GM23248 (cell line): ENCODE measurements around the gene TRPC5OS. TPM values are rescaled to one million over a fixed set of nuclear protein-coding genes. Genes with fewer than 3 reads are reported as not detected.

ENCODE experiments used
- DNase-seq: peaks from one replicate; pipeline ENCODE4 v3.0.0-alpha.2; 2015
- H2AFZ ChIP-seq: fragments of 200-600 bp; sonication (generic); 2 replicates; pipeline ENCODE4 v1.6.1; 2016; ENCODE audit warnings: antibody characterized with exemption
- H3F3A ChIP-seq: fragments of 200-600 bp; sonication (generic); 2 replicates; pipeline ENCODE4 v1.6.1; 2016; ENCODE audit warnings: mild to moderate bottlenecking, antibody characterized with exemption, mixed run types; ENCODE audit not compliant: insufficient read depth
- H3K27ac ChIP-seq: fragments of 200-600 bp; sonication (generic); 2 replicates; pipeline ENCODE4 v1.5.1; 2016; ENCODE audit warnings: mild to moderate bottlenecking
- H3K27me3 ChIP-seq: fragments of 200-600 bp; sonication (generic); replicated peaks from 2 replicates; pipeline ENCODE4 v1.6.1; 2016; ENCODE audit warnings: mild to moderate bottlenecking; ENCODE audit not compliant: insufficient read depth
- H3K36me3 ChIP-seq: fragments of 200-600 bp; sonication (generic); 2 replicates; pipeline ENCODE4 v1.6.1; 2016; ENCODE audit warnings: low read depth, mild to moderate bottlenecking
- H3K4me1 ChIP-seq: fragments of 200-600 bp; sonication (generic); 2 replicates; pipeline ENCODE4 v1.6.1; 2016; ENCODE audit warnings: mild to moderate bottlenecking; ENCODE audit not compliant: insufficient read depth
- H3K4me2 ChIP-seq: fragments of 200-600 bp; sonication (generic); one replicate; pipeline ENCODE4 v1.6.1; 2016; ENCODE audit warnings: mild to moderate bottlenecking; ENCODE audit not compliant: unreplicated experiment
- H3K4me3 ChIP-seq: fragments of 200-600 bp; sonication (generic); 2 replicates; pipeline ENCODE4 v1.5.1; 2016; ENCODE audit warnings: mild to moderate bottlenecking
- H3K79me2 ChIP-seq: fragments of 200-600 bp; sonication (generic); 2 replicates; pipeline ENCODE4 v1.6.1; 2016; ENCODE audit warnings: mild to moderate bottlenecking; ENCODE audit not compliant: insufficient read depth
- H3K9ac ChIP-seq: fragments of 200-600 bp; sonication (generic); 2 replicates; pipeline ENCODE4 v1.6.1; 2016; ENCODE audit warnings: mild to moderate bottlenecking
- H3K9me2 ChIP-seq: fragments of 200-600 bp; sonication (generic); 2 replicates; pipeline ENCODE4 v1.6.1; 2016; ENCODE audit warnings: mixed run types, mild to moderate bottlenecking, moderate library complexity; ENCODE audit not compliant: insufficient read depth
- H3K9me3 ChIP-seq: fragments of 200-600 bp; sonication (generic); one replicate; pipeline ENCODE4 v1.6.1; 2017; ENCODE audit warnings: low read depth
- H4K20me1 ChIP-seq: fragments of 200-600 bp; sonication (generic); 2 replicates; pipeline ENCODE4 v1.6.0; 2016; ENCODE audit not compliant: insufficient read depth
- EZH2 ChIP-seq: fragments of 200-600 bp; sonication (generic); IDR thresholded peaks from 2 replicates; pipeline ENCODE4 v1.6.1; 2018; ENCODE audit warnings: antibody characterized with exemption, mild to moderate bottlenecking; ENCODE audit not compliant: insufficient read depth, poor library complexity, severe bottlenecking
- EZH2phosphoT487 ChIP-seq: fragments of 200-600 bp; sonication (generic); IDR thresholded peaks from 2 replicates; pipeline ENCODE4 v1.6.1; 2018; ENCODE audit warnings: antibody characterized with exemption, moderate library complexity, mild to moderate bottlenecking, low read depth; ENCODE audit not compliant: insufficient read depth
- WGBS, 2 experiments: methylation state at CpG; one replicate each; pipeline ENCODE4 v1.1.6; 2015 to 2017; ENCODE audit warnings: low lambda C conversion rate in 2 of 2, low coverage in 1 of 2; ENCODE audit errors: missing lambda C conversion rate in 2 of 2; 5-methylcytosine and 5-hydroxymethylcytosine counted together
- in situ Hi-C: fragments of 300-500 bp; cut with MboI; formaldehyde crosslinking; loops from 2 replicates; pipeline ENCODE4 v1.15.0; 2020
- polyA plus RNA-seq: library from polyadenylated mRNA; unstranded; fragments of >200 nt; fragmentation: Nextera tagmentation; extraction: Ambion mirVana; gene quantifications from 2 replicates; pipeline ENCODE4 v1.2.1, GENCODE V29; 2016
- total RNA-seq: library from RNA; depleted of rRNA; stranded (reverse); fragments of >200 nt; shearing (Covaris generic); gene quantifications from 2 replicates; pipeline ENCODE4 v1.2.3, GENCODE V29; 2014

TRPC5OS gene
- total and polyA plus RNA-seq, 2 experiments from 2014 or later, result not detected

DNA sequence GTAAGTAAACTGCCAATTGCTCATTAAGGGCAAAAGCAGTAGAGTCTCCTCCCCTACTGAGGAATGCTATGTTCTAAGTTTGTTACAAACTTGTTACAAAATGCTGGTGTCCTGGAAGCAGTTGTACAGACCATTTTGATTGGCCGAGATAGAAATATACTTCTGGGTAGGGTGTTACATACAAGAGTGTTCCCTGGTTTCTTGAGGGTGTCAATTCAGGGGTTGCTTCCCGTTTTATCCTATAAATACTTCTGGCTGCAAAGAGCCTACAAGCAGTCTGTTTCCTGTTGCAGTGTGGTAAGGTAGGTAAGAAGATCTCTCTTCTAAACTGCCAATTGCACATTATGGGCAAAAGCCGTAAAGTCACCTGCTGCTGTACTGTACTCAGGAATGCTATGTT lies 5.7 kb downstream of the TRPC5OS start:
- Histone ChIP-seq H3K9me2 (no peaks in the 10 kb centered on the region), H3K79me2 (no peaks in the 10 kb centered on the region), H4K20me1 (no peaks in the 10 kb centered on the region), H3K9ac (no peak overlapping the region), H3K9me3 (no peaks in the 10 kb centered on the region), H3K4me2 (no peak overlapping the region), H2AFZ (no peak overlapping the region), H3K27me3 (no peaks in the 10 kb centered on the region), H3K4me1 (no peaks in the 10 kb centered on the region), H3K27ac (no peak overlapping the region), H3K4me3 (no peak overlapping the region), H3F3A (no peaks in the 10 kb centered on the region), H3K36me3 (no peaks in the 10 kb centered on the region)
- DNase-seq, result no peak
- 71 to 78% methylated on average over 3 of the region's 3 CpGs for WGBS, 2 experiments
- TF ChIP-seq EZH2, result no peak
- TF ChIP-seq EZH2phosphoT487, result no peak
- in situ Hi-C loops, result no loop called here

DNA sequence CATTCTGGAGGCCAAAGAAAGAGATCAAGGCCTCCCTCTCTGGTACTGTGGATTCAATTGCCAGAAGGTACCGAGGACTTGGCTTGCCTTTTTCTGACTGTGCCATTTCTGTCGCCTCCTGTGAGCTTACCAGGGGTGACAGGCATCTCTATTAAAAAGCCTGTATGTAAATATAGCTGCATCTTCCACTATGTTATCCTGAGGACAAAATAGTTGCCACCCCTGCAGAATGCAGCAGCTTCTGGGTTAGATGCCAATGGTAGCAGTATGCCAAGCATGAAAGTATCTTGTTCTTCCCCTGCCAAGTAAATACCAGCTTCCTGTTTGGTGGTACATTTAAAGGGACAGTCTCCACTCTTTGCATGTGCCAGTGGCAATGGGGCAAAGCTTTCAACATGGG lies 10.7 kb downstream of the TRPC5OS start:
- no peaks in the 10 kb centered on the region for H3K79me2 ChIP-seq
- no peak overlapping the region for H3K9ac ChIP-seq
- H3K4me1 ChIP-seq, result no peaks in the 10 kb centered on the region
- no peaks in the 10 kb centered on the region for H3F3A ChIP-seq
- in situ Hi-C loops, result no loop called here
- WGBS, 2 experiments, result 21 to 35% methylated on average over 2 of the region's 2 CpGs
- H2AFZ ChIP-seq, result no peak overlapping the region
- H3K27ac ChIP-seq, result no peak overlapping the region
- no peaks in the 10 kb centered on the region for H3K9me3 ChIP-seq
- no peak for DNase-seq
- no peak overlapping the region for H3K4me3 ChIP-seq
- no peaks in the 10 kb centered on the region for H3K27me3 ChIP-seq
- H3K36me3 ChIP-seq, result no peaks in the 10 kb centered on the region
- TF ChIP-seq EZH2 (no peak), EZH2phosphoT487 (no peak)
- H4K20me1 ChIP-seq, result no peaks in the 10 kb centered on the region
- no peaks in the 10 kb centered on the region for H3K9me2 ChIP-seq
- no peak overlapping the region for H3K4me2 ChIP-seq

DNA sequence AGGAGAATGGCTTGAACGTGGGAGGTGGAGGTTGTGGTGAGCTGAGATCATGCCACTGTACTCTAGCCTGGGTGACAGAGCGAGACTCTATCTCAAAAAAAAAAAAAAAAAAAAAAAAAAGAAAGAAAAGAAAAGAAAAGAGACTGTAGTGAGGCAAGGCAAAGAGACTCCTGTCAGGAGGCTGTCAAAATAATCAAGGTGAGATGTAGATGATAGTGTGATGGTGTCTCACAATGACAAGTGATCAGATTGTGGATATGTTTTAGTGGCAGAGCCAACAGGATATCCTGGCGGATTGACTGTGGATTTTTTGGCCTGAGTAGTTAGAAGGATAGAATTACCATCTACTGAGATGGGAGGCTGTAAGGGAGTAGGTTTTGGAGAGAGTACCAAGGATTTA lies 12.6 kb downstream of the TRPC5OS start:
- no peaks in the 10 kb centered on the region for H3K36me3 ChIP-seq
- H2AFZ ChIP-seq, result no peak overlapping the region
- H4K20me1 ChIP-seq, result no peaks in the 10 kb centered on the region
- no peak overlapping the region for H3K9ac ChIP-seq
- no peaks in the 10 kb centered on the region for H3F3A ChIP-seq
- TF ChIP-seq EZH2, result no peak
- TF ChIP-seq EZH2phosphoT487, result no peak
- H3K9me2 ChIP-seq, result no peaks in the 10 kb centered on the region
- no peak overlapping the region for H3K4me2 ChIP-seq
- no peak for DNase-seq
- in situ Hi-C loops, result no loop called here
- no peak overlapping the region for H3K4me3 ChIP-seq
- no peaks in the 10 kb centered on the region for H3K79me2 ChIP-seq
- no peaks in the 10 kb centered on the region for H3K4me1 ChIP-seq
- H3K27ac ChIP-seq, result no peak overlapping the region
- WGBS, 2 experiments, result 29 to 39% methylated on average over 1 to 3 of the region's 3 CpGs
- H3K27me3 ChIP-seq, result no peaks in the 10 kb centered on the region
- H3K9me3 ChIP-seq, result no peaks in the 10 kb centered on the region

DNA sequence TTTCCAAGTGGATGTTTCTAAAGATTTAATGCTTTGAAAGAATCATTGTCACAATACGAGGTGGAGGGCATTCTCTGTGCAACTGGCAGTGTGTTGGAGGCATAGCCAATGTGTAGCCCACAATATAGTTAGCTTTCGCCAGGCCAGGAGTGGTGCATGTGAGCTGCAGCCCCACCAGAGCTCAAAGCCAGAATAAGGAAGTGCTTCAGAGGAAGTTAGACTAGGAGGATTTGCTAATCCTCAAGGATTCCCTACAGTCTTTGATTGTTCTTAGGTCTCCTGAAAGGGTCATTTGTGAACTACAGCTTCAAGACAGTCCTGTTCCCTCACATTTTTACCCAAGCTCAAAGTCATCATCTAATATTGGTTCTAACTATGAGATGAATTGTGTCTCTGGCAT lies 16.4 kb downstream of the TRPC5OS start:
- H3K4me1 ChIP-seq, result no peaks in the 10 kb centered on the region
- no peak overlapping the region for H3K9ac ChIP-seq
- 7 to 20% methylated on average over 2 of the region's 2 CpGs for WGBS, 2 experiments
- H3K79me2 ChIP-seq, result no peaks in the 10 kb centered on the region
- H3K4me2 ChIP-seq, result no peak overlapping the region
- no peaks in the 10 kb centered on the region for H3F3A ChIP-seq
- in situ Hi-C loops, result no loop called here
- no peaks in the 10 kb centered on the region for H3K27me3 ChIP-seq
- H2AFZ ChIP-seq, result no peak overlapping the region
- no peaks in the 10 kb centered on the region for H3K9me2 ChIP-seq
- no peak for TF ChIP-seq EZH2
- no peak for DNase-seq
- no peak overlapping the region for H3K27ac ChIP-seq
- no peaks in the 10 kb centered on the region for H3K36me3 ChIP-seq
- H4K20me1 ChIP-seq, result no peaks in the 10 kb centered on the region
- H3K9me3 ChIP-seq, result no peaks in the 10 kb centered on the region
- H3K4me3 ChIP-seq, result no peak overlapping the region

DNA sequence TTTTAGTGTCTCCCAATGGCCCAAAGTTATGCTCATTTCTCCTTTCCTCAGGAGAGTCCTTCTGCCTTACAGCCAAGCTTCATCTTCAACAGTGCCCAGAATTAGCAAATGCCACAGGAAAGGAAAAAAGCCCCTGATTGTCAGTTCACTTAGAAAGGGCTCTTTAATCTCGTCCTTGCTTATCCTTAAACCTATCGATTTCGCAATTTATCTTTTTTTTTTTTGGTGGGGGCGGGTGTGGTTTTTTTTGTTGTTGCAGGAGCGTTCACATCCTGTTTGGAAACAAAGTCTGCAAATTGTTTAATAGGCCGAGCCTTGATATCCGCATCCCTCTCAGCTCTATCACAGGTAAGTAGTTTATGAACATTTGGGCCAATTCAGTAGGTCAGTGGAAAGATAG lies 20.2 kb downstream of the TRPC5OS start:
- H2AFZ ChIP-seq, result no peak overlapping the region
- no peaks in the 10 kb centered on the region for H3K27me3 ChIP-seq
- no peaks in the 10 kb centered on the region for H3K79me2 ChIP-seq
- H3K9me2 ChIP-seq, result no peaks in the 10 kb centered on the region
- in situ Hi-C loops, result no loop called here
- no peak overlapping the region for H3K9ac ChIP-seq
- H3K27ac ChIP-seq, result no peak overlapping the region
- no peaks in the 10 kb centered on the region for H3K4me1 ChIP-seq
- no peaks in the 10 kb centered on the region for H4K20me1 ChIP-seq
- H3K4me3 ChIP-seq, result no peak overlapping the region
- TF ChIP-seq EZH2, result no peak
- TF ChIP-seq EZH2phosphoT487, result no peak
- H3K4me2 ChIP-seq, result no peak overlapping the region
- H3K9me3 ChIP-seq, result no peaks in the 10 kb centered on the region
- no peaks in the 10 kb centered on the region for H3F3A ChIP-seq
- DNase-seq, result no peak
- 65 to 87% methylated on average over 6 to 7 of the region's 7 CpGs for WGBS, 2 experiments
- H3K36me3 ChIP-seq, result no peaks in the 10 kb centered on the region
